DMS153 (cell line): ENCODE results near the gene LRRC8D.

Experiments
- DNase-seq: peaks from one replicate; lab custom pipeline; 2025; lab: John Stamatoyannopoulos, UW

Gene LRRC8D

DNA sequence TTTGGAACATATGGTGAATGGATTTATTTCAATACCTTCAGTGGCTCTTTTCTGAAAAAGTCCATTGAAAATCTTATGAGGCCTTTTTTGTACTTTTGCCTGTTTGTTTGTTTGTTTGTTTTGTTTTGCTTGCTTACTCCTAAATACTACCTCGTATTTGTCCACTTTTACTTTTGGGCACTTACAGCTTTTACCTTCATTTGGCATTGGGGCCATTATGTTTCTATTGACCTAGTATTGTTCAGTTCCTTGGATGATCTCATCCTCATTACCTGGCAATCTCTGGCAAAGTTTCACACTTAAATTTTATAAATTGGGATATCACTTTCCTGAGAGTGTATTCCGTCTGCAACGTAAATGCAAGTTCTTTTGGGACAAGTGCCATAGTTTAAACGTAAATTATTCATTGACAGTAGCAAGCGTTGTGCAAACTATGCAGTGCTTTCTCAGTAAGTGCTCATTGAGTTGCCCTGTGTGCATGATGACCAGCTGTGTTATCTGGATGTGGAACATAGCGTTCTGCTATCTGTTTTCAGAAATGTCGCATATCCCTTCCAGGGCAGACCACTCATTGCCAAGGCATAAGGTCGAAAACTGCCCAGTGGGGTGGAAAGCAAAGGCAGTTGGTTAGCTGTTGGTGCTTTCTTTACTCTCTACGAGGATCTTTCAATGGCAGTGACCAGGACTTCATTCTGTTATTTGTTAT is 51.1 kb downstream of the LRRC8D start:
- DNase-seq = no peak

DNA sequence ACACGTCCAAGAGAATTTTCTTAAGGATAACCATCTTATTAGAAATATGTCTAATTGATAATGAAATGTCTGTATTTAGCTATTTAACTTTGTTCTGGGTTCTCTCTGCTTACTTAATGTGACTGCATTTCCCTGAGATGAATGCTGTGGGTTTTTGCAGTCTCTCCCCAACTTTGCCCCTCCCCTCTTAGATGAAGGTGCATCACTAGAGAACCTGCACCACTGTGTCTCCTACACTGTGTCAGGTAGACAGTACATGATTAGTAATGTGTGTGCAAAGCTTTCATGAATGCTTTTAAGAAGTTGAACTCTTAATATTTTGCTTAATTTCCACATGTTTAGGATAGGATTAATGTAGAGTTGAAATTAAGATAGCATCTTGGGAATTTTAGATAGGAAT is 51.7 kb downstream of the LRRC8D start:
- no peak for DNase-seq

DNA sequence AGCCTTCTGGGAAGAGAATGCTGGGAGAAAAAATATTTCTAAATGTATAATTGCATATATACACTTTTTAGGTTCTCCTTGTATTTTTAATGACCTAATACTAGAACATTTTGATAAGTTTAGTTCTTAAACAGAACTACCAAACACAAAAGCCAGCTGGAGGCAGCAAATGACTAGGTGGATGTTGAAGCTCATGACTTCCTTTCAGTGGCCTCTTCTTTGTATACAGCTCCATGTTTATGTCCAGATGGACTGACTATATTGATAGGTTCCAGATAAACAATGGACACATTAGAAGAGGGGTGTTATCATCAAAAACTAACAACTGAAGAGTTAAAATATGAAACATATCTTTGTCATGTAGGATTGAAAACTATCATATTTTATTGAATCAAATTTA is 52.5 kb downstream of the LRRC8D start:
- DNase-seq = no peak

DNA sequence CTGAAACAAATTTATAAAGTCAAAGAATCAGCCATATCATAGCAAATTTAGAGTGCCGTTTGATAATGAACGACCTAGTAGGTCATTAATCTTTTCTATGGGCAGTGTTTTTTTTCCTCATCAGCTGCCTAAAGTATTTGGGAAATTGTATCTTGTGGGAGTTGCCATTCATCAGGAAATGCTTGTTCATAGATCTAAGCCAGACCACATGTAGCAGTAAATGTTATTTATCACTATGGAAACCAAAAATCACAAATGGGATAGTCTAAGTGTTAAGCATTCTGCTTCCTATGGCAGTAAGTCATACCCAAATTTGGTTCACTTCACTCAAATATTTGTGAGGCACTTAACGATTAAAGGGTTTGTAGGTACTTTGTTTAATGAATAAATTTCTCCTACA is 52.9 kb downstream of the LRRC8D start:
- peak; percentile 62 for DNase-seq

DNA sequence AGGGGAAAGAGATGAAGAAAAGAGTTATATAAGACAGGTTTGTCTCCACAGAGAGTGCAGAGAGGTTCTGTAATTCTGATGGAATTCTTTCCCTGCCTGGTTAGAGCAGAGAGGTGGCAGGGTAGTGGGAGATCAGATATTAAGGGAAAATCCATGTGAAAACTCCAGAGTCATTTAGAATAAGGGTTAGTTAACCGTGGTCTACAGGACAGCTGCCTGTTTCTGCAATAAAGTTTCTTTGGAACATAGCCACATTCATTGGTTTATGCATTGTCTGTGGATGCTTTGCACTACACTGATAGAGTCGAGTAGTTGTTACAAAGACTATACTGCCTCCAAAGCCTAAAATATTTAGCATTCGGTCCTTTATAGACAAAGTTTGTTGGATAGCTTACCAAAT is 55.6 kb downstream of the LRRC8D start:
- no peak for DNase-seq

DNA sequence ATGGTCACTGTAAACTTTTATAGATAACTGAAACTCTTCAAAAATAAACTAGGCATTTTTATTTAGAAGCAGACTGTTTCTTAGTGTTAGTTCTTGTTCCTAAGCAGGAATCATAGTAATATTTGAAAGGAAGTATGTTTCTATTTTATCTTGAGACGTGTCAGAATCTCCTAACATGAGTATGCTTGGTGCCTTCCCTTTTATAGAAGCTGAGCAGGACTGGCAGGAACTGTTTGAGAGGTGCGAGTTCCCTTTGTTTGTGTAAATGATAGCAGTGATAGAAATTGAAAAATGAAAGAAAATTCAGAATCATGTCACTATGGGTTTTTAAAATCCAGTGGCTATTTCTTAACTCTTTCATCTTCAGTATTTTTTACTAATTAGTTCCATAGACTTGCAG is 56.9 kb downstream of the LRRC8D start:
- no peak for DNase-seq

DNA sequence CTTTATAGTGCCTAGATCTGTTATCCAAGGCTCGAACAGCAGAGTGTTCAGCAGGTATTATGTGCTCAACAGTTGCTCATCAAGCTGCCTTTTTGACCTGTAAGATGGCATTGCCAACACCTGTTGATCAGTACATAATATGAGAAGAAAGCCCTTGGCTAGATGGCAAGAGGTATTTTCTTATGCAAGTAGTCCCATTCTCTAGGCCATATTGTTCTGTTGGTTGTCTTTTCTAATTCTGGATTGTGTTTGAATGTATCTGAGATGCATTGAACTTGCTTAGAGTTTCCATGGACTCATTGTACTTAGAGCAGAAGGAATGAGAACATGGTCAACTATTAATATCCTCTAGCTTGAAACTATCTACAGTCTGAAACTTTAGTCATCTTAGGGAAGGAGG is 57.4 kb downstream of the LRRC8D start:
- DNase-seq = no peak

DNA sequence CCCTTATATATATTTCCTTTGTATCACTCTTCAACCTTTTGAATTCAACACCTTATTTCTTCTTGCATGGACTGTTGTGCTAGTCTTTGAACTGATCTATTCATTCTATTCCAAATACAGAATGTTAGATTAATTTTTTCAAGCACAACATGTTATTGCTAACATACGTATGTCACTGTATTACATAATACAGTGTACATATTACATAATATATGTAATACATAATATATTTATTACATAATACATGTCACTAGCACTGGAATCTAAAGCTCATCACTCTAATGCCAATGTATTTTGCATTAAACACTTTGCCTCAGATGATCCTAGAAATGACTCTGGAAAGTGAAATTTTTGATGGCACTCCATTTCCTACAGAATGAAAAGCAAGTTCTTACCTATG is 59.8 kb downstream of the LRRC8D start:
- DNase-seq = no peak

DNA sequence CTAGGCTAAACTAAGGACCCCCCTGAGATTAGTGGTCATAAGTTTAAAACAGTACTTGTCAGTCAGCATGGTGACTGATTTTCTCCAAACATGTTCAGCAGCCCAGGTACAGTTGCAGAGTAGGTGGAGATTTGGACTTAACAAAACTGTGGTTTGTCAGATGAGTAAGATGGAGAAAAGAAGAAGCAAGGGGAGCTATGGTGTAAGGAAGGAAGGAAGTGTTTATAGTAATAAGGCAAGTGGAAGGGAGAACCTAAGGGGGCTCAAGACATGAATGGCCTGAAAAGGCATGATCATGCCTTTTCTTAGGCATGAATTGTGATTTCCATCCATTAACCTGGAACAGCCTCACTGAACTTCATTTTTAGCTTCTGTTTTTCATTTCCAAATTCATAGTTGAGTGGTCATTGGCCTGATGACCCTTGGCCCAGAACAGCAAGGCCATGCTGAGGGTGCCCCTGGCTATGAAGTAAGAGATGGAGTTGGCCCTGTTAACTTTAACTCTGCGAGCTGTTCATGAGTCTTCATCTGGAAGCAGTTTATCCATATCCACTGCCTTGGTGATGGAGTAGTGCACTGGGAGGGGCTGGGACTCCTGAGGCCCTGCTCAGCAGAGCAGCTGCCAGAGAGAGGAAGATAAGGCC is 60.7 kb downstream of the LRRC8D start:
- DNase-seq = no peak

DNA sequence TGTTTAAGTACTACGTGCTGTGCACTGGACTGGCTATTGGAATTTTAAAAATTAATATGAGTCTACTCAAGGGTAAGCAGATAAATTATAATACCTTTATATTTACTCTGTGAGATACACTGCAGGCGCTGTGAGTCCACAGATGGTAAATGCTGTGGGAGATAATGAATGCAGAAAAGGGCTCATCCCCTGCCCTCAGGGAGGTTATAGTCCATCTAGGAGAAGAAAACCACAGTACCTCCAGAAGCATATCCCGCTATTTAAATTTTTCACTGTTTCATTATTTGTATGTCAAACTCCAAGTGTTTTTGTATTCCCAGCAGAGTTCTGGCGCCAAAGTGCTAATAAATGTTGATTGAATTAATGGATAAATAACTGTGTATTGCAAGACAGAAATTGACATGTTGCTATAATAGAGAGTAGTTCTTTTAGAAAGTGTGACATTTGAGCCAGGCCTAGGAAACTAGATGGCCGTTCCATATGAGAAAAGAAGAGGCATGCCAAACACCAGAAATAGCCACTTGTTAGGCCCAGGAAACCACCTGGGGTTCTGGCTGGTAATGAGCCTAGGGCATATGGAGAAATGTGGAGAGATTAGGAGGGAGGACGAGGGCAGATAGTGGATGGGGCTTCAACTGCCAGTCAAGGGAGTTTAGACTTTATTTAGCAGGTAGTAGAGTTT is 61.7 kb downstream of the LRRC8D start:
- no peak for DNase-seq

DNA sequence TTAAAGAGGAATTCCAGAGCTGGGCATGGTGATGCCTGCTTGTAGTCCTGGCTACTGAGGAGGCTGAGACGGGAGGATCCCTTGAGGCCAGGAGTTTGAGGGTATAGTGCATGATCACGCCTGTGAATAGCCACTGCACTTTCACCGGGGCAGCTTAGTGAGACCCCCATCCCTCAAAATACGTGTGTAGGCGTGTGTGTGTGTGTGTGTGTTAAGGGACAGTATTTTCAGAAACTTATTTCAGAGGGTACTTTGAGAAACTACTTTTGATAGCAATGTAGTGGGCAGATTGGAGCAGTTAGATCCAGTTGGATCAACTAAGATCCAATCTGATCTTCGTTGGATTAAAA is 62.2 kb downstream of the LRRC8D start:
- DNase-seq = no peak

DNA sequence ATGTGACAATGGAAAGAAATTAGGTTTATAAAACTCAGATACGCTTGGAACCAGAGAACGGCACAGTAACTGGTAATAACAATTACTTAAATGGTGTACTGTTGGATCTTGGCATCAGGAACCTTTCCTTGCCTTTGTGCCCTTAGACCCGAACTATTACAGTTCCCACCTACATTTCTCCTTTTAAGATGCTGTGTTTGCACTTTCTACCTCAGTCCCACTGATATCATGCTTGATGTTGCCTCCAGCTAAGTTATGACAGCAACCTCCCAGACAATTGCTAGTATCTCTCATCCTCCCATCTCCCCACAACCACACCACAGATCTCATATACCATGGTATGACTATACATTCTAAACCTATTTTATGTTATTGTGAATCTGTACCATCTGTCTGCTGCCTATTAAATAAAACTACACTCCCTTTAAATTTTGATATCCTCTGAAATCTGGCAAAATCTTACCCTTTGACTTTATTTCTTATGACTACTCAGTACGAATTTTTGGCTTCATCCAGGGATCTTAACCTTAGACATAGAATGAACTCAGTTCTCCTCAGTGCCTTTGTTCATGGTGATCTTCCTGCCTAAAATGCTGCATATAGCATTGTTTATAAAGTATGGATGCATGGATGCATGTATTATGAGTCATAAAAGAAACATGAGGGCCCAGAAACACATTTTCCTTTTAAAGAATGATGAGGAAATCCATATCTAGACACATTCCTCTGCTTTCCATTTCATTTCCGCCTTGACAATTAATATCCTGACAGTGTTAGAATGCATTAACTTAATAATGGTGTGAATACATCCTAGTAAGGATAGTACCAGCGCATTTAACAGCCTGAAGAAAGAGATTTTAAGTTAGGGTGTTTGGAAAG is 64.1 kb downstream of the LRRC8D start:
- no peak for DNase-seq

DNA sequence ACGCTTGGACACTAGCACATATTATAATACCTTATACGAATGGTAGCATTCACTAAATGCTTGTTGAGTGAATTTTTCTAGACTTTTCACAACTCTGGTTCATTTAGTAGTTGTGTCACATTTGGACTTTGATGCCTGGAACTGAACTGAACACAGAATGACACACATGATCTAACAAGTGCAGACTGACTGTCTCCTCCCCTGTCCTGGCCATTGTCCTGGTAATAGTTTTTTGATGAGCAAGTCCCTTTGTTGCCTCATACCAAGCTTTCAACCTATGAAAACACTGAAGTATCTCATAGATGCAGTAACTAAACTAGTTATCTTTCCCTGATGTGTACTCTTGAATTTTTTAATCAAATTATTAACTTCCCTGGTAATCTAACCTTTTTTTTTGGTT is 66.4 kb downstream of the LRRC8D start:
- DNase-seq = no peak

DNA sequence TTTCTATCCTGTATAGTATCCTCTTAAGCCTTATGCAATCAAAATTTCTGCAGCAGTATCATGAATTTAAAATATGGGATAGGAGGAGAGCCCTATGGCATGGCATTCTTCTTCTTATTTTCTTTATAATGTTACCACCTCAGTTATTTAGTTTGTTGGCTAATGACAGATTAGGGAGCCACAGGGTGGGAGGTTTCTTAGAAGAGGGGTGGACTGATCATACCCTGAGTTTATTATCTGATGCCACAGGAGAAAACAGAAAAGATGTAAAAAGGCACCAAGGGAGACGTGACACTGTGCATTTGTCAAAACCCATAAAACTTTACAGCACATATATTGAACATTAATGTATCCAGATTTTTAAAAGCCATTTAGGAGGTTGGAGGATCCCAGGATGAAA is 66.9 kb downstream of the LRRC8D start:
- no peak for DNase-seq

DNA sequence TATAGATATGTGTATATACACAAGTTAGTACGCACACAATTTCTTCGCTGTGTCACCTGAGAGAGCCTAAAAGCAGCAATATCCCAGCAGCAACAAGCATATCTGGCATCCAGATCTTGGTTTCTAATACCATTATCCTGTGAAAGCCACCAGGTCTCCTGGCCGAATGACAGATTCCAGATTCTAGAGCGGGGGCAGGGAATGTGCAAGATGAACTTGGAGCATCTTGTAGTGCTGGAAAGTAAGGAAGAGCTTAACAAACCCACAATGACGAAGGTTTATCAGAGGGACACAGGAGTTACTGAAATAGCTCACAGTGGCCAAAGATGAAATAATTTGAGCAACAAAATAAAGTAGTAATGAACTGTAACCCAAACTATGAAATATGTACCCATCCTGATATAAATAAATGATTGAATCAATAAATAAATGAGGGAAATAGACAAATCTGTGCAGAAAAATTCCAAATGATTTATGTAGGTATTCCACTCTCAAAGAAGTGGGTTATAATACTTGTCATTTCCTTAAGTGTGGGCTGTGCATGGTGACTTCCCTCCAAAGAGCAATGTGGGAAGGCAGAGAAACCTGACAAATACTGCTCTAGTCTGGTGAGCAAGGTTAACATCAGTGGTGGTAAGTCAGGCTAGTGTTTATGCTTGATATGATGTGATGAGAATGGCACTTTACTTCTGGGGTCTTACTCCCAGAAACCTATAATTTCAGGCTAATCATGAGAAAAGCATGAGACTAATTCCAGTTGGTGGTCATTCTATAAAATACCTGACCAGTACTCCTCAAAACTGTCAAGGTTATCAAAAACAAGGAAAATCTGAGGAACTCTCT is 67.9 kb downstream of the LRRC8D start:
- DNase-seq = no peak

DNA sequence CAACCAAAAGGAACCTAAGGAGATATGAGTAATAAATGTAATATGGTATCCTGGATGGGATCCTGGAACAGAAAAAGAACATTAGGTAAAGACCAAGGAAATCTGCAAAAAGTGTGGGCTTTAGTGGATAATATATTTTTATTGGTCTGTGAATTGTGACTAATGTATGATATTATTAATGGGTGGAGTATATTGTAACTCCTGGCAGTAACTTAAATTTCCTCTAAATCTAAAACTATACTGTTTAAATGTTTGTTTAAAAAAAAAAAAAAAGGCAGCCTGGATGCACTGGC is 68.4 kb downstream of the LRRC8D start:
- no peak for DNase-seq

DNA sequence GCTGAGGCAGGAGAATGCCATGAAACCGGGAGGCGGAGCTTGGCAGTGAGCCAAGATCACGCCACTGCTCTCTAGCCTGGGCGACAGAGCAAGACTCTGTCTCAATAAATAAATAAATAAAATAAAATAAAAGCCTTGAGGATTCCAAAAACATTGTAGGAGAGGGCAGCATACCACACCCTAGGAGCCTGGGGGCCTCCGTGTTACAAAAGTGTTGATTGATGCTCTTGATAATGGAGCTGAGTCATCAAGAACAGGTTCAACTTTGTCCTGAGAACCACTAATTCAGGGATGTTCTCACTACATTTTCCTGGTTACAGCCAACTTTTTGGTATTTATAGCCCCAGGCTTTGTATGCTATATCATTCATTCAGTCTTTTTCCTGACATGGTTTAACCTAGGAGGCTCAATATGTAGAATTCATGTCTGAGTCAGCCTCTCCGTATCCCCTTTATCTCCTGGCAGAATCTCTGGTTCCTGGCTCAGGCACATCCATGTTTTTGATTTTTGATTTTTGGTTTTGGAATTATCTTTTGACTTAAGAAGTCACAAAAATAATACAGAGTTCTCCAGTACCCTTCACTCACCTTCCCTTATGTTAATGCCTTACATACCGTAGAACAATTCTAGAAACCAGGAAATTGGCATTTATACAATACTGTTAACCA is 69.4 kb downstream of the LRRC8D start:
- no peak for DNase-seq

DNA sequence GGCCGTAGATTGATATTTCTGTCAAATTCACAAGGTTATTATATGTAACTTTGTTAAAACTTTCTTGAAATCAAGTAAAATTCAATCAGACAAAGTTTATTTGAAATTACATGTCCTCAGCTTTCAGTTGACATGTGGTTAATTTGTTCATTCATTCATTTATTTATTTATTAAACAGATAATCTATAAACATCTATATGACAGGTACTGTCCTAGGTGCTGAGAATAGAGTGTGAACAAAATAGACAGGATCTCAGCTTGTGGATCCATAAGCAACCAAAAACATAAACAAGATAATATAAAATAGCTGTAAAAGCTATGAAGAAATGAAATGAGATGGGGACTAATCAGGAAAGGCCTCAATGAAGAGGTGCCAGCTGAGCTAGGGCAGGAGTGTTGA is 72.0 kb downstream of the LRRC8D start:
- DNase-seq = no peak

DNA sequence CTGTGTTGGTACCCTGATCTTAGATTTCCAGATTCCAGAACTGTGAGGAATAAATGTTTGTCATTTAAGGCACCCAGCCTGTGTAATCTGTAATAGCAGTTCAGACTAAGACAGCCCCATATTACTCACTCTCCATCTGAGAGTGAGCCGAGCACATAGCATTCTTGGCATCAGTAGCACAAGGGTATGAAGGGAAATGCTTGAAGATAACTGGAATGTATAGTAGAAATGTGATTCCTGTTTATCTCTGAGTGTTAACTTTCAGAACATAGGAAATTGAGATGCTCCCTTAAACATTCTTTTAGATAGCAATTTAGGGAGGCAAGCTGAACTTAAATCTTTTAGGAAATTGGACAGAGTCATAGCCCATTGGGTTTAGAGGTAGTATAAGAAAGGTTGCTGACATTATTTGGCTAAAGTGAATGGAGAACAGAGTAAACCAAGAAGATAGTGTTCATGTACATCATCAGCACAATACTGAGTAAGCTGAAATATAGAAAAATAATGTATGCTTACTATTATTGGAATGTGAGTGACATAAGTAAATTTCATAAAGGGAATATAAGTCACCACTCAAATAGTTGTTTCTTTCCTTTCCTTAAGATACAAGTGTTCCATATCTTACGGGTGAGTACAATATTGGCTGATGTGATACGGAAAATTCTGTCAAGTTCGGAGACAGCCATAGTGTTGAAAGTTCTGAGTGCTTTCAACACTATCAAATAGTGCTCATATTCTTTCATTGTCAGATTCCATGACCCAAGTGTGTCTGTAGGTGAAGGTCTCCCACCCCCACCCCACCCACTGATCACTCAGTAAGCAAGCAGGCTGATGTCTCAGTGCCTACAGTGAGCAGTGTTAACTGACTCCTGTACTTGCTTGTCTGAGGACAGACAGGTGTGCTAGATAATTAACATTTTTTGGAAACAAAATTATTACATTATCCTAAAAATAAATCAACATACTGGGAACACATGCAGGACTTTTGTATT is 73.7 kb downstream of the LRRC8D start:
- DNase-seq = no peak
